GM23338 (cell line): ENCODE data around the gene HDAC10. TPM values are rescaled to one million over a fixed set of nuclear protein-coding genes. Genes with fewer than 3 reads are reported as not detected.

Experiments used
- ATAC-seq: fragments of 200-7000 bp; cut with Tn5 transposase; 3 replicates; pipeline ENCODE4 v1.9.1; 2020
- DNase-seq: peaks from one replicate; pipeline ENCODE4 v3.0.0-alpha.2; 2015; ENCODE audit warnings: low spot score
- H2AFZ ChIP-seq: fragments of 200-600 bp; sonication (generic); 2 replicates; pipeline ENCODE4 v1.8.0; 2016; ENCODE audit warnings: antibody characterized with exemption, mild to moderate bottlenecking, moderate library complexity
- H3F3A ChIP-seq: fragments of 200-600 bp; sonication (generic); replicated peaks from 2 replicates; pipeline ENCODE4 v1.8.0; 2017; ENCODE audit warnings: antibody characterized with exemption, mixed run types, low read depth
- H3K27ac ChIP-seq: fragments of 200-600 bp; sonication (generic); 2 replicates; pipeline ENCODE4 v1.6.1; 2016; ENCODE audit warnings: low read depth
- H3K27me3 ChIP-seq: fragments of 200-600 bp; sonication (generic); 2 replicates; pipeline ENCODE4 v1.8.0; 2016; ENCODE audit warnings: mild to moderate bottlenecking, mixed run types, moderate library complexity; ENCODE audit not compliant: insufficient read depth
- H3K36me3 ChIP-seq: fragments of 200-600 bp; sonication (generic); 2 replicates; pipeline ENCODE4 v1.8.0; 2016; ENCODE audit warnings: mild to moderate bottlenecking; ENCODE audit not compliant: insufficient read depth
- H3K4me1 ChIP-seq: fragments of 200-600 bp; sonication (generic); 2 replicates; pipeline ENCODE4 v1.8.0; 2016; ENCODE audit warnings: mild to moderate bottlenecking, moderate library complexity; ENCODE audit not compliant: insufficient read depth
- H3K4me2 ChIP-seq: fragments of 200-600 bp; sonication (generic); 2 replicates; pipeline ENCODE4 v1.7.1; 2017; ENCODE audit warnings: mixed run types
- H3K4me3 ChIP-seq: fragments of 200-600 bp; sonication (generic); 2 replicates; pipeline ENCODE4 v1.6.1; 2016; ENCODE audit warnings: mixed run types
- H3K79me2 ChIP-seq: fragments of 200-600 bp; sonication (generic); replicated peaks from 2 replicates; pipeline ENCODE4 v1.8.0; 2017; ENCODE audit warnings: mild to moderate bottlenecking; ENCODE audit not compliant: insufficient read depth
- H3K9me2 ChIP-seq: fragments of 200-600 bp; sonication (generic); 2 replicates; pipeline ENCODE4 v1.8.0; 2017; ENCODE audit not compliant: insufficient read depth
- H4K20me1 ChIP-seq: fragments of 200-600 bp; sonication (generic); replicated peaks from 2 replicates; pipeline ENCODE4 v1.8.0; 2017; ENCODE audit warnings: mild to moderate bottlenecking; ENCODE audit not compliant: insufficient read depth
- H3K27ac Mint-ChIP-seq: 2 replicates; pipeline ENCODE4 v1.8.0; 2020; ENCODE audit warnings: inconsistent platforms, mild to moderate bottlenecking, moderate library complexity, mixed read lengths
- H3K27me3 Mint-ChIP-seq: 3 replicates; pipeline ENCODE4 v1.8.0; 2022; ENCODE audit warnings: low read depth, mild to moderate bottlenecking, moderate library complexity, mixed read lengths, inconsistent platforms; ENCODE audit not compliant: insufficient read depth, poor library complexity
- H3K36me3 Mint-ChIP-seq: 3 replicates; pipeline ENCODE4 v1.8.0; 2021; ENCODE audit warnings: low read depth, mild to moderate bottlenecking, inconsistent platforms, moderate library complexity, mixed read lengths
- H3K4me1 Mint-ChIP-seq: 3 replicates; pipeline ENCODE4 v1.8.0; 2020; ENCODE audit warnings: mild to moderate bottlenecking, inconsistent platforms, mixed read lengths
- H3K4me3 Mint-ChIP-seq: 3 replicates; pipeline ENCODE4 v1.8.0; 2021; ENCODE audit warnings: moderate library complexity, mild to moderate bottlenecking, inconsistent platforms, mixed read lengths
- H3K9me3 Mint-ChIP-seq: 3 replicates; pipeline ENCODE4 v1.8.0; 2020; ENCODE audit warnings: moderate library complexity, mild to moderate bottlenecking, inconsistent platforms, mixed read lengths
- CREB1 ChIP-seq: fragments of 250-450 bp; sonication (Bioruptor Pico); IDR thresholded peaks from 2 replicates; pipeline ENCODE4 v1.5.0; 2020; ENCODE audit warnings: low read depth, mild to moderate bottlenecking, moderate library complexity
- CTCF ChIP-seq, 2 experiments: fragments of 200-600 bp in 1 of 2; sonication (generic) in 1 of 2; conservative IDR thresholded peaks; 2 replicates each; pipeline versions ENCODE4 v1.5.1 to v1.6.1; 2016 to 2017; ENCODE audit warnings: antibody characterized with exemption in 2 of 2, low read depth in 2 of 2, mild to moderate bottlenecking in 2 of 2, moderate library complexity in 1 of 2
- ETS1 ChIP-seq: IDR thresholded peaks from 2 replicates; pipeline ENCODE4 v1.6.1; 2016; ENCODE audit warnings: antibody characterized with exemption
- EZH2 ChIP-seq: fragments of 200-600 bp; sonication (generic); IDR thresholded peaks from one replicate; pipeline ENCODE4 v1.8.0; 2017; ENCODE audit warnings: antibody characterized with exemption, mild to moderate bottlenecking, low read depth; ENCODE audit not compliant: unreplicated experiment
- EZH2phosphoT487 ChIP-seq: fragments of 200-600 bp; sonication (generic); IDR thresholded peaks from one replicate; pipeline ENCODE4 v1.8.1; 2018; ENCODE audit warnings: antibody characterized with exemption; ENCODE audit not compliant: unreplicated experiment
- JUNB ChIP-seq: IDR thresholded peaks from one replicate; pipeline ENCODE4 v1.6.1; 2016; ENCODE audit warnings: antibody characterized with exemption; ENCODE audit not compliant: unreplicated experiment
- NANOG ChIP-seq: IDR thresholded peaks from 2 replicates; pipeline ENCODE4 v1.6.1; 2016; ENCODE audit warnings: antibody characterized with exemption, borderline replicate concordance
- POLR2AphosphoS5 ChIP-seq: IDR thresholded peaks from 2 replicates; pipeline ENCODE4 v1.6.1; 2016; ENCODE audit warnings: antibody characterized with exemption, low read depth
- REST ChIP-seq: IDR thresholded peaks from one replicate; pipeline ENCODE4 v1.6.1; 2018; ENCODE audit warnings: antibody characterized with exemption; ENCODE audit not compliant: unreplicated experiment
- STAT1 ChIP-seq: IDR thresholded peaks from one replicate; pipeline ENCODE4 v1.6.1; 2016; ENCODE audit warnings: antibody characterized with exemption; ENCODE audit not compliant: unreplicated experiment
- ZNF114 ChIP-seq: fragments of 250-450 bp; sonication (Bioruptor Pico); IDR thresholded peaks from 2 replicates; pipeline ENCODE4 v1.5.0; 2020; ENCODE audit warnings: mild to moderate bottlenecking, moderate library complexity
- ZNF331 ChIP-seq: fragments of 250-450 bp; sonication (Bioruptor Pico); IDR thresholded peaks from 2 replicates; pipeline ENCODE4 v1.5.0; 2020; ENCODE audit warnings: low read depth, mild to moderate bottlenecking, moderate library complexity
- ZNF462 ChIP-seq: fragments of 250-450 bp; sonication (Bioruptor Pico); IDR thresholded peaks from 2 replicates; pipeline ENCODE4 v1.5.0; 2020; ENCODE audit warnings: mild to moderate bottlenecking, moderate library complexity
- polyA plus RNA-seq: library from polyadenylated mRNA; unstranded; fragments of >200 nt; fragmentation: Nextera tagmentation; extraction: Ambion mirVana; gene quantifications from 2 replicates; pipeline ENCODE4 v1.2.1, GENCODE V29; 2016
- total RNA-seq: library from RNA; depleted of rRNA; stranded (reverse); fragments of >200 nt; shearing (Covaris generic); gene quantifications from 2 replicates; pipeline ENCODE4 v1.2.3, GENCODE V29; 2014

The HDAC10 gene
- total and polyA plus RNA-seq, 2 experiments from 2014 or later, result 4.1 to 41.9 TPM

GRCh38 chr22:50243685-50244419 lies 7.2 kb downstream of the HDAC10 start:
- peaks cover 21% of the 10 kb centered on the region; the same call in 2 of the 3 replicates for H3K4me1 Mint-ChIP-seq
- peak overlapping the region; percentile 99 for H3K4me3 ChIP-seq
- no peak for DNase-seq
- H3K9me3 Mint-ChIP-seq, result no peaks in the 10 kb centered on the region
- no peaks in the 10 kb centered on the region for H3K27me3 ChIP-seq
- TF ChIP-seq ETS1 (no peak), EZH2 (no peak), JUNB (no peak), NANOG (no peak), POLR2AphosphoS5 (no peak), CTCF (conservative IDR thresholded peaks at IDR 0.05; ENCODE audit: low read depth in 2 of 2) (no peak), ZNF331 (CRISPR knock-in tag) (no peak), ZNF462 (CRISPR knock-in tag) (no peak), STAT1 (no peak), CREB1 (CRISPR knock-in tag) (no peak), REST (no peak), EZH2phosphoT487 (no peak), ZNF114 (CRISPR knock-in tag) (no peak)
- peaks cover 2% of the 10 kb centered on the region; the same call in 1 of the 2 replicates for H3F3A ChIP-seq
- no peaks in the 10 kb centered on the region for H3K36me3 ChIP-seq
- no peak overlapping the region for H3K27ac ChIP-seq
- peaks cover 8% of the 10 kb centered on the region for H3K27me3 Mint-ChIP-seq
- peak overlapping the region; percentile 99; the same call in 1 of the 2 replicates for H2AFZ ChIP-seq
- H3K4me1 ChIP-seq, result peaks cover 12% of the 10 kb centered on the region
- H3K79me2 ChIP-seq, result peaks cover 40% of the 10 kb centered on the region
- H3K27ac Mint-ChIP-seq, result no peak overlapping the region
- peak; percentile 7; the same call in 1 of the 3 replicates for ATAC-seq
- no peaks in the 10 kb centered on the region for H3K9me2 ChIP-seq
- peaks cover 11% of the 10 kb centered on the region; the same call in 2 of the 3 replicates for H3K36me3 Mint-ChIP-seq
- peak overlapping the region; percentile 92 for H3K4me3 Mint-ChIP-seq
- H4K20me1 ChIP-seq, result peaks cover 6% of the 10 kb centered on the region; the same call in 1 of the 2 replicates
- H3K4me2 ChIP-seq, result peak overlapping the region; percentile 97
